PFSK-1 (cell line): ENCODE data around the gene PRPF19.

ENCODE experiments used
- FOXP2 ChIP-seq: optimal IDR thresholded peaks from 2 replicates; pipeline ENCODE3; 2011; ENCODE audit warnings: borderline replicate concordance, control low read depth, inconsistent platforms; ENCODE audit not compliant: insufficient read depth; ENCODE audit errors: extremely low read length, extremely low read depth
- POLR2AphosphoS5 ChIP-seq: IDR thresholded peaks from 2 replicates; pipeline ENCODE4 v1.6.1; 2012; ENCODE audit warnings: low read depth, mild to moderate bottlenecking, control low read depth, low read length, moderate library complexity
- REST ChIP-seq, 2 experiments: IDR thresholded peaks; 2 replicates each; pipeline versions ENCODE4 v1.6.1 to v1.8.0; 2011 to 2012; ENCODE audit warnings: low read depth in 2 of 2, low read length in 2 of 2, control low read depth in 1 of 2, inconsistent platforms in 1 of 2, mild to moderate bottlenecking in 1 of 2, moderate library complexity in 1 of 2; ENCODE audit not compliant: insufficient read depth in 1 of 2
- SIN3A ChIP-seq: IDR thresholded peaks from 2 replicates; pipeline ENCODE4 v1.6.1; 2012; ENCODE audit warnings: mild to moderate bottlenecking, low read length, moderate library complexity, borderline replicate concordance; ENCODE audit not compliant: insufficient read depth
- TAF1 ChIP-seq: IDR thresholded peaks from 2 replicates; pipeline ENCODE4 v1.6.1; 2012; ENCODE audit warnings: low read length, control low read depth, borderline replicate concordance; ENCODE audit not compliant: insufficient read depth

Gene PRPF19

GRCh38 chr11:60857378-60858232 lies 48.8 kb downstream of the PRPF19 start:
- TF ChIP-seq FOXP2 (no peak), SIN3A (no peak), TAF1 (no peak)

DNA sequence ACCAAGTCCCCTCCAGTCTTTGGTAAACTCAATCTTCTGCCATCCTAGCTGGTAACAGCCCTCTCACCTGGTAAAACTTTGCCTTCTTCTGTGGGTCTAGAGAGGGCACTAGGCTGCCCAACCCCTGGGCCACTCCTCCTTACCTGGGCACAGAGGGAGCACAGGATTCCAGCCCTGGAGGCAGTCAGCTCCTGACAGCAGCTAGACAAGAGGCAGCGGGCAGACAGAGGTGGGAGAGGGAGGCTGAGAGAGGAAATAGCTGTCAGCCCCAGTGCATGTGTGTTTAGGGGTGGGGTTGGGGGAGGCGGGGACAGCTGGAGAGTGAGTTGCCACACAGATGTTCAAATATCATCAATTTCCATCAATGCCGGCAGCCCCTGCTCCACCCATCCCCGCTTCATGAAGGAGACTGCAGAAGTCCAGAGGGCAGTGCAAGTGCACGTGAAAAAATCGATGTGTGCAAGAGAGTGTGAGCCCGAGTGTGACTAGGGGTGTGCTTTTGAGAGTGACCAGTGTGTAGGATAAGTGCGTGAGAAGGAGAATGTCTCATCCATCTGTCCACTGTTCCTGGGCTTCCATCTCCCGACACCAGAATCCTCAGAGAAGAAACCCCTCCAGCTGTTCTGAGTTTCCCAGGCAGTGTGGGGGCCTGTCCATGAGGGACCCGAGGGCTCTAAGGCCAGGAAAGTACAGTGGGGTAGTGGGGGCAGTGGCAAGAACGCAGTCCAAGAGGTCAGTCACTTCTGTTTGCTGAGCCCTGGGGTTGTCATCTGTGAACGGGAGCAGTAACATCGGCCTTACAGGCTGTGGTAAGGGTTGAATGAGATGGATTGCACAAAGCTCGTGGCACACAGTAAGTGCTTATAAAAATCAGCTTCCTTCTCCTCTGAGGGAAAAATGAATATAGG lies 50.4 kb downstream of the PRPF19 start, which contains the start of gene PTGDR2:
Gene PTGDR2 (minus strand): TSS at position 225 of the 908 bp plus-strand sequence. CDS start 2,228 bp downstream, outside the sequence.
- no peak for TF ChIP-seq FOXP2
- no peak for TF ChIP-seq TAF1

GRCh38 chr11:60854847-60855725 lies 51.3 kb downstream of the PRPF19 start:
- TF ChIP-seq SIN3A, result no peak
- no peak for TF ChIP-seq POLR2AphosphoS5
- TF ChIP-seq REST (IDR thresholded peaks at IDR 0.05; ENCODE audit: insufficient read depth in 1 of 2, low read depth in 2 of 2, low read length in 2 of 2), result no peak
- no peak for TF ChIP-seq FOXP2
- TF ChIP-seq TAF1, result no peak

GRCh38 chr11:60854140-60854846 lies 52.1 kb downstream of the PRPF19 start:
- TF ChIP-seq POLR2AphosphoS5, result no peak
- no peak for TF ChIP-seq SIN3A
- no peak for TF ChIP-seq FOXP2
- no peak for TF ChIP-seq REST (IDR thresholded peaks at IDR 0.05; ENCODE audit: insufficient read depth in 1 of 2, low read depth in 2 of 2, low read length in 2 of 2)
- no peak for TF ChIP-seq TAF1

GRCh38 chr11:60852982-60853950 lies 53.1 kb downstream of the PRPF19 start:
- TF ChIP-seq REST (IDR thresholded peaks at IDR 0.05; ENCODE audit: insufficient read depth in 1 of 2, low read depth in 2 of 2, low read length in 2 of 2), result no peak
- TF ChIP-seq SIN3A, result no peak
- TF ChIP-seq TAF1, result no peak
- TF ChIP-seq FOXP2, result no peak
- TF ChIP-seq POLR2AphosphoS5, result no peak
